GM21423 (cell line): Measurements from ENCODE around the gene PLEKHH2.
"Not testable (repeated sequence)": the region's sequence is repeated elsewhere in the genome, so short reads cannot be mapped to it uniquely, and the experiment has no call there.

ENCODE experiments used
- ATAC-seq: cut with Tn5 transposase; IDR thresholded peaks from one replicate; pipeline ENCODE4 v1.9.1; 2021; ENCODE audit warnings: mild to moderate bottlenecking, moderate library complexity; ENCODE audit not compliant: unreplicated experiment

Gene PLEKHH2

GRCh38 chr2:43636153-43636552 is 907 bp upstream of the PLEKHH2 start:
- not testable (repeated sequence) for ATAC-seq

DNA sequence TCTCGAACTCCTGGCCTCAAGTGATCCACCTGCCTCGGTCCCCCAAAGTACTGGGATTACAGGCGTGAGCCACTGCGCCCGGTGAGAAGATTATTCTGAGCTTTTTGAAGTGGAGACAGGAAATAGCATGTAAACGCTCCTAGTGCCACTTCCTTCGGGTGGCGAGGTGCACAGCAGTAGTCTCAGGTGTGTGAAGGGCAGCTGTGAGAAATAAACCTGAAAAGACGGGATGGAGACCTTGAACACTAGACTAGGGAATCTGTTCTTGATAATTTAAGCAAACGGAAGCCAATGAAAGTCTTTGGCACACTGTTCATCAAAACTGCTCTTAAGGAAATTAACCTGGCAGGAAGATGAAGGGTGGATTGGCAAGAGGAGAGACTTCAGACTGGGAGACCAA is 439 bp upstream of the PLEKHH2 start:
- ATAC-seq: no peak

- ATAC-seq: no peak
Measured at GRCh38 chr2:43642363-43642762, 5.3 kb downstream of the PLEKHH2 start.

DNA sequence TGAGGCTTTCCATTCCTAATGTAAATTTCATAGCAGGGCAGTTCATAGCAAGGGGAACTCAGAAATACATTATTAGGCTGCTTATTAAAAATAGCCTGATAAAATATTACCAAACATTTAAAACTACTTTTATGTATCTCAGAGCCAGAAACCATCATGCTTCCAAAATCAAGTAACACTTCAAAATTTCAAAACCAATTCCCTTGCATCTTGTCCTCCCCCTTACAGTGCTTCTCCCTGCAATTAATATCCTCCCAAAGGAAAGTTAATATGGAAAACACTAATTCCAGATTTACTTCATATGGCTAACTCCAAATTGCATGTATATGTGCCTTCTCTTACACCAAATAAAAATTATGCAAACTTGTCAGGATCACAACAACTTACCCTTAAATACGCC is 6.6 kb downstream of the PLEKHH2 start:
- ATAC-seq: no peak

GRCh38 chr2:43648994-43649701 is 12.1 kb downstream of the PLEKHH2 start:
- ATAC-seq: no peak

DNA sequence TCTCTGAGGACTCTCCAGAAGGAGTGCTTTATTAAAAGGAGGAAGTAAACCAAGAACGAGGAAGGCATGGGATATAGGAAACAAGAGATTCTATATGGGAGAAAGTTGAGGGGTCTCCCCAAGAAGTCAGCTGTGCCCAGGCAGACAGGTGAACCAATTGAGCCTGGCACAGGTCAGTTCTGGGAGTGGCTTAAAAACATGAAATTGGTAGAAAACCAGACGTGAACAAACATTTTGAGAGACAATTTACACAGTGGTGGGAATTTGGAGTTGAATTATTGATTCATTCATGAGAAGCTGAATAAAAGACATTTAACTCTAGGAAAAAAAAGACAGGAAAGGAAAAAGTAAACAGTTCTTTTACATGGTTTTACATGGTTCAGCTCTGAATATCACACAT is 16.4 kb downstream of the PLEKHH2 start:
- no peak for ATAC-seq

GRCh38 chr2:43657241-43657640 is 20.2 kb downstream of the PLEKHH2 start:
- no peak for ATAC-seq

DNA sequence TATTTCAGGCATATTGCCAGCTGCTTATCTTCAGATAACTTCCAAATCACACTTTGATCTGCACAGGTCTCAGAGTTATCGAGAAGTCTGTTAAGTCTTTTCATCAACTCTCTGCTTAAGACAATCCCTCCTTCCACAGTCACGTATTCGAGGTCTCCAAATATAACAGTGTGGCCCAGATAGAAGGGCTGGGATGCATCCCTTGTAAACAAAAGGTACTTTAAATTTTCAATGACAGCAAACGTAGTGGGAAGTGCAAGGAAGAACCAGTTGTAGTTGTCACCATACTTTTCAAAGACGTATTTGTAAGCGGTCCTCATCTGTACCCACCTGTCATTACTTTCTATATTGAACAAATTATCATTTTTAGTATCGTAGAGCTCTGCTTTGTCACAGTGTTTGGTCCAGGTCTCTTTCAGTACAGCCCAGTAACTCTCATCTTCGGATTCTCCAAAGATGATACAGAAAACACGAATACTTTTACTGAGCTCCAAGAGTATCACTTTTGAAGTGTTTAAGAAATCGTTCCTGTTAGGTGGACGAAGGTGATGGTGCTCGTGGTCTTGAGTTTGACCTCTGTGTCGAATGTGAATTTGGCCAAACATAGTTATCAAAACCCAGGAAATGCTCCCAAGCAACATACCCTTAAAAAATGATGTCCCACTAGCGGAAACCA is 38.7 kb downstream of the PLEKHH2 start:
- ATAC-seq: no peak

DNA sequence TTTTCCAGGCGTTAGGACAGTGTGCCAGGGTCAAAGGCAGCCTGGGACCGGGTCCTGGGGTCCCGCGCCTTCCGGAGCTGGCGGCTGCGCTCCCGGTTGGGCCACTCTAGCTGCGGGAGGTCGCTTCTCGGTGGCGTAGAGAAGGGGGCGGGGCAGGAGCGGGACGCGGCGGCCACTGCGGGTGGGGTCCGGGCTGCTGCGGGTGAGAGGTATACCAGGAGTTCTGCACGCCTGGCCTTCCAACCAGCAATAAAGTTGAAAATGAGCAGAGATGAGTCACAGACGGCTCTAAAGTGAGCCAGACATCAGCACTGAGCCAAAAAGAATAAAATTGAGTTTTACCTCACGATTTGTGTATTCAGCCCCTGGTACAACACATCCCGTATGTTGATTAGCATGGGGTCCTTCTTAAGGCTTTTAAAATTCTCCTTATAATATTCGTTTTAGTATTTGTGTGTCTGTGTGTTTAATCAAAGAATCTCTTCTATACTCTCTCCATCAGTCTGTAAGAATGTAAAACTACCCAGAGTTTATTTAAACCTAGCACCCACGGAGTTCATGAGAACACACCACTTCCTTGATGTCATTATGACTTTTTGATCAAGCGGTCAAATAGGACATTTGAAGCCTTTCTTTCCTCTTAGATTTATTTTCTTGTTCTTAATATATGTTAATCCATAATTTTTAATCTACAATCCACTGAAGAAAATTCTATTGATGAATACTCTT is 39.4 kb downstream of the PLEKHH2 start, which contains the start of gene C1GALT1C1L:
TSS of gene C1GALT1C1L (minus strand) at position 108 of the 729 bp plus-strand sequence. CDS start at position 1, 107 bp downstream.
- ATAC-seq: no peak

GRCh38 chr2:43677783-43678182 is 40.7 kb downstream of the PLEKHH2 start:
- not testable (repeated sequence) for ATAC-seq

DNA sequence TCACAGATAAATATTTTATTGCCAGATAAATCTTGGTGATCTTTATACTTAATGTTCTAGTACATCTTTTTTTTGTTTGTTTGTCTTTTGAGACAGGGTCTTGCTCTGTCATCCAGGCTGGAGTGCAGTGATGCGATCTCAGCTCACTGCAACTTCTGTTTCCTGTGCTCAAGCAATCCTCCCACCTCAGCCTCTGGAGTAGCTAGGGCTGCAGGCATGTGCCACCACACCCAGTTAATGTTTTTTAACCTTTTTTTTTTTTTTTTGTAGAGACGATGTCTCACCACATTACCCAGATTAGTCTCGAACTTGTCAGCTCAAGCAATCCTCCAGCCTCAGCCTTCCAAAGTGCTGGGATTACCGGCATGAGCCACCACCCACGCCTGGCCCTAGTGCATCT is 48.3 kb downstream of the PLEKHH2 start:
- ATAC-seq: no peak

DNA sequence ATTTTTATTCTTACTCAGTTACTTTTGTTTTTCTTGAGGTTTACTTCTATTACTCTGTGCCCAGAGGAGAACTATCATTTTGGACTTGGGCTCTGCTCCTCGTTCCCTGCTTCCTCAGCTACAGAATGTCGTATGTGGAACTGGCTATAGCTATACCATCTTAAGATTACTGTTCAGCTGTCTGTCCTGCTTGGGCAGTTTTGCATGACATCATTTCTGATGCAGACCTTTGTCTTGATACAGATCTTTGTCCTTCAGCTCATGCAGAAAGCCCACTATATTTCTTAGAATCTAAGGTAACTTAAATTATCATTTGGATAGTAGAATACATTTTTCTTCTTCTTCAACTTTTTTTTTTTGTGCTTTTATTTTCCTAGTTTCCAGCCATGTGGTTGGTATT is 52.9 kb downstream of the PLEKHH2 start:
- ATAC-seq: no peak

DNA sequence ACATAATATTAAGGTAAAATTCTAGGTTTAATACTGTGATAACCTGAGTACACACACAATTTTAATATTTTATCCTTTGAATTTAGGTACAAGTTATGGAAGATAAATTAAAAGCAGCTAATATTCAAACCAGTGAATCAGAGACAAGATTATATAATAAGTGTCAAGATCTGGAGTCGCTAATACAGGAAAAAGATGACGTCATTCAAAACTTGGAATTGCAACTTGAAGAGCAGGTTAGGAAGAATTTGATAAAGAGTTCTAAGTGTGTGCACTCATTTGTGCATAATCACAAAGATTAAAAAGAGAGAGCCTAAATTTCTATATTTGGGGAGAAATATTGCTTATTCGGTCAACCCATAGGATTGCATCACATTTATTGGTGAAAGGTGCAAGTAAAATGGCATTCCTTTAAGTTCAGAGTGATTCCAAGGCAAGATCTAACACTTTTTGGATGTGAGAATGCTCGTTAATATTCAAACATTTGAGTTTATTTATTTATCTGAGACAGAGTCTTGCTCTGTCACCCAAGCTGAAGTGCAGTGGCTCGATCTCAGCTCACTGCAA is 55.5 kb downstream of the PLEKHH2 start:
- no peak for ATAC-seq

DNA sequence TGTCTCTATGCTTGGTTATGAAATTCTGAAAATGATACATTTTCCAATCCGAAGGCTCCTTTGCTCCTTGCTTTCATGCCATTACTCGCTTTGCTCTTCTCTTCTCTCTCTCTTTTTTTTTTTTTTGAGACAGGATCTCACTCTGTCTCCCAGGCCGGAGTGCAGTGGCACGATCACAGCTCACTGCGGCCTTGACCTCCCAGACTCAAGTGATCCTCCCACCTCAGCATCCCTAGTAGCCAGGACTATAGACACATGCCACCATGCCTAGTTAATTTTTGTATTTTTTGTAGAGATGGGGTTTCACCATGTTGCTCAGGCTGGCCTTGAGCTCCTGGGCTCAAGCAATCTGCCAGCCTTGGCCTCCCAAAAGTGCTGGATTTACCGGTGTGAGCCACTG is 61.1 kb downstream of the PLEKHH2 start:
- not testable (repeated sequence) for ATAC-seq

GRCh38 chr2:43699761-43700160 is 62.7 kb downstream of the PLEKHH2 start:
- ATAC-seq: no peak

DNA sequence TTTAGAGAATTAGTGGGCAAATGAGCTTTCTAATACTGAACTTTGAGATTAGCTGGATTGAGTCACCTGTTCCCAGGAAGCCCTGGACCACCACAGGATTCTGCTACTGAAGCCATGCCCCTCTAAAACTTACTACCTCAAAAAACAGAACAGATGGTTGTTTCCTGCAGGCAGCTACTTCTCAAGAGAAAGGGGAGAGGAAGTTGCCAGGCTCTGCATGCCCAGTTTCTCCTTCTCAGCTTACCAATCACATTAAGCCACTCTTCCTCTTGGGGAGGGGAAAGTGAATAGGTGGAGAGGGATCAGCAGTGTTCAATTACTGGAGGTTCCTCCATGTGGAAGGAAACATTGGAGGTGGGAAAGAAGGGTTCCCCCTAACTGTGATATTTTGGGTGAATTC is 64.1 kb downstream of the PLEKHH2 start:
- no peak for ATAC-seq

DNA sequence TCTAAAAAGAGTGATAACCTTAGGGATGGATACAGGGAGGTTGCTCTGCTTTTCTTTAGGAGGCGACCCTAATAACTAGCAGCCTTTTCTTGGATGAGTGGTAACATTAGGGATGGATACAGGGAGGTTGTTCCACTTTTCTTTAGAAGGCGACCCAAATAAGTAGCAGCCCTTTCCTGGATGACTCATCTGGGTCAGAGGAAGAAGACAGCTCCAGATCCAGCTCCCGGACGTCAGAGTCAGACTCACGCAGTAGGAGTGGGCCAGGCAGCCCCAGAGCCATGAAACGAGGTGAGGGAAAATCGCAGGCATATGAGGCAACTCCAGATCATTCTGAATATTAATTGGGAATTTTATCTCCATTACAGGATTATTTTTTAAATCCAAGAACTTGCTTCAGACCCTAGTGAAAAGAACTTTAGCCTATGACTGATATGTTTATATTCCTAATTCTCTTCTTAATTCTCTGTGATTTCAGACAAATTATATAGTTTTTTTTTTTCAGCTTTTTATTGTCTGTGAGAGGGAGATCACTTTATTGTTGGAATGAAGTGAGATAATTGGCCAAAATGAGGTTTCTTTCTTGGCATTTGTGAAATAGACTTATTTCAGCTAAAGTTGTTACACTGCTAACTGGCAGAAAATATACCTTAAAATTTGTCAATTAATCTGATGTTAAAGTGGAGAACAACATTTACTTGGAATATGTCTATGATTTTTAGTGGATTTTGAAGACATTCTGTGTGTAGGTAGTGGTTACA is 70.4 kb downstream of the PLEKHH2 start:
- no peak for ATAC-seq

DNA sequence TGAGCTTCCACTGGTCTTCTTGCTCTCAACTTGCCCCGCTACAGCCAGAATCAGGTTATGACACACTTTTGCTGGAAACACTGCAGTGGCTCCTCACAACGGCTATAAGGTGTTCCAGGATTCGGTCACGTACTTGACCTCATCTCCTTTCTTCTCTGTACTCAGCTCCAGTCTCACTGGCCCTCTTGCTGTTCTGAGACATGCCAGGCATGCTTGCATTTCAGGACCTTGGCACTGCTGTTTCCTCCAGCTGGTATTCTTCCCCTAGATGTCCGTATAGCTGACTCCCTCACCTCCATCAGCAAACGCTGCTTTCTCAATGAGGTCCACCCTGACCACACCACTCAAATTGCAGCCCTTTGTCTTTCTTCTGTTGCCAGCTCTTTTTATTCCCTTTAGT is 71.1 kb downstream of the PLEKHH2 start:
- no peak for ATAC-seq

- no peak for ATAC-seq
Measured at GRCh38 chr2:43708891-43709290, 71.8 kb downstream of the PLEKHH2 start.

DNA sequence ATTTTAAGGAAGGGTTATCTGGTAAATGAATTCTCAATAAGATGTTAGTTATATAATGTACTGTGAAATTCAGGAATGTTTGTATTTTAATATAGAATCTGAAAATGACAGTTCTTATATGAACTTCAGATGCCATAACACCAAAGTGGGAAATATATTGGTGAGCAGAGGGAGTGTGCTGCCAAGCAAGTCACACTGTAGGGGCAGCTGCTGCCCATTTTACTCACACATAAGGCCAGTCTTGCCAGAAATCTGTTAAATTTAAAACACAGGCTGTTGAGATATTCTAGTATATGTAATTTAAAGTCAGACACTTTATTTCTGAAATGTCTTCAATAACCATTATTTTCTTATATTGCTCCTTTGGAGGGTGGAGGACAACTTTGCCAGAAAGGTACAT is 73.8 kb downstream of the PLEKHH2 start:
- ATAC-seq: no peak

DNA sequence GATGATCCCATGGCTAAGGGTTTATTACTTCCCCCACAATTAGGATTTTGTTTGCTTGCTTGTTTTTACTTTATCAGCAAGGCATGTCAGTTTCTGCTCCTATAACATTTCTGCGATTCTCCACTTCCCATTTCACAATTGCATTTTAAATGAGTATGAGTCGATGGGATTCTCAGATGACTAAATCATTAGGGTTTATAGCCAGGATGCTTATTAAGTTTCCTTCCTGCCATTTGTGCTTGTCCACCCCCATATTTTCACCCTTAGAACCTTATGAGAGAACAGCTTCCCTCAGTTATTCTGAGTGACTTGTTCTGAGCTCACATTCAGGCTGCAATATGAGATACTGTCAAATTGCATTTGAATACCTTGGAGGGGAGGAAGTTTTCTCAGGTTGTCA is 77.1 kb downstream of the PLEKHH2 start:
- no peak for ATAC-seq
